HCT116 (cell line): ENCODE data around the gene CYP11A1. TPM values are rescaled to one million over a fixed set of nuclear protein-coding genes. Genes with fewer than 3 reads are reported as not detected.

ENCODE experiments used
- ATAC-seq: fragments of 200-7000 bp; cut with Tn5 transposase; 2 replicates; pipeline ENCODE4 v1.9.1; 2020; ENCODE audit warnings: mild to moderate bottlenecking, moderate library complexity
- BruUV-seq: library from RNA; stranded (reverse); fragments of 400-500 nt; replicated peaks from 2 replicates; lab custom pipeline; 2021; lab: Mats Ljungman, UMichigan
- CTCF ChIA-PET: fragments of 300-600 bp; sonication (Branson Sonifier 250); formaldehyde crosslinking; loops from one replicate; lab custom pipeline; 2021; ENCODE audit warnings: antibody characterized with exemption; lab: Charles Lee
- POLR2A ChIA-PET: fragments of 300-600, 350-600 bp; sonication (Branson Sonifier 250); formaldehyde crosslinking; loops from one replicate; lab custom pipeline; 2021; ENCODE audit warnings: antibody characterized with exemption; lab: Charles Lee
- RAD21 ChIA-PET, 2 experiments: fragments of 300-600 bp; sonication (Branson Sonifier 250); formaldehyde crosslinking; loops; one replicate each; lab custom pipeline; 2023; ENCODE audit warnings: low total read pairs in 2 of 2; ENCODE audit not compliant: uncharacterized antibody in 2 of 2, unreplicated experiment in 2 of 2, low non-redundant PET in 1 of 2; lab: Charles Lee
- DNase-seq: peaks from one replicate; pipeline ENCODE4 v3.0.0-alpha.2; 2010; ENCODE audit warnings: low read depth, low spot score
- H2AFZ ChIP-seq: fragments of 200-600 bp; shearing (Covaris generic), sonication (generic); 2 replicates; pipeline ENCODE4 v1.6.1; 2017; ENCODE audit warnings: low read depth, mixed run types, mixed read lengths, antibody characterized with exemption, low read length; ENCODE audit not compliant: poor library complexity, severe bottlenecking
- H3K27ac ChIP-seq: 2 replicates; pipeline ENCODE4 v1.5.1; 2012; ENCODE audit warnings: low read depth, low read length
- H3K27me3 ChIP-seq: fragments of 200-600 bp; sonication (generic); 2 replicates; pipeline ENCODE4 v1.6.1; 2016; ENCODE audit warnings: mixed run types, low read length, mixed read lengths; ENCODE audit not compliant: insufficient read depth
- H3K36me3 ChIP-seq, 2 experiments: fragments of 200-500 bp in 1 of 2; fragments of 200-600 bp in 1 of 2; sonication (Bioruptor generic) in 1 of 2; sonication (generic) in 1 of 2; 2 replicates each; pipeline versions ENCODE4 v1.5.1 to v1.6.1; 2014 to 2016; ENCODE audit warnings: low read length in 2 of 2, inconsistent platforms in 1 of 2, mixed read lengths in 1 of 2, mixed run types in 1 of 2; ENCODE audit not compliant: insufficient read depth in 2 of 2, control insufficient read depth in 1 of 2
- H3K4me1 ChIP-seq, 2 experiments: fragments of 200-600 bp in 1 of 2; sonication (generic) in 1 of 2; 2 replicates each; pipeline versions ENCODE4 v1.5.1 to v1.6.1; 2012 to 2017; ENCODE audit warnings: low read length in 2 of 2, inconsistent platforms in 1 of 2, mild to moderate bottlenecking in 1 of 2, mixed read lengths in 1 of 2, mixed run types in 1 of 2, moderate library complexity in 1 of 2; ENCODE audit not compliant: insufficient read depth in 2 of 2, control insufficient read depth in 1 of 2
- H3K4me2 ChIP-seq: fragments of 200-600 bp; sonication (generic); 2 replicates; pipeline ENCODE4 v1.6.1; 2017; ENCODE audit warnings: mixed run types, low read length, mixed read lengths
- H3K4me3 ChIP-seq, 2 experiments: fragments of 200-600 bp in 1 of 2; sonication (generic) in 1 of 2; replicated peaks in 1 of 2; 2 replicates each; pipeline ENCODE4 v1.5.1; 2011 to 2016; ENCODE audit warnings: low read length in 2 of 2, control low read depth in 1 of 2, low read depth in 1 of 2, mild to moderate bottlenecking in 1 of 2, mixed read lengths in 1 of 2, mixed run types in 1 of 2
- H3K79me2 ChIP-seq: fragments of 200-600 bp; sonication (generic); 2 replicates; pipeline ENCODE4 v1.6.1; 2017; ENCODE audit warnings: mild to moderate bottlenecking, mixed run types, low read length, moderate library complexity, mixed read lengths; ENCODE audit not compliant: insufficient read depth
- H3K9ac ChIP-seq: fragments of 200-600 bp; sonication (generic); 2 replicates; pipeline ENCODE4 v1.6.1; 2016; ENCODE audit warnings: low read length, mixed read lengths
- H3K9me2 ChIP-seq: fragments of 200-600 bp; sonication (generic), shearing (Covaris generic); 2 replicates; pipeline ENCODE4 v1.6.1; 2017; ENCODE audit warnings: mixed run types, mild to moderate bottlenecking, moderate library complexity; ENCODE audit not compliant: insufficient read depth
- H3K9me3 ChIP-seq, 2 experiments: fragments of 200-500 bp in 1 of 2; fragments of 200-600 bp in 1 of 2; sonication (Bioruptor generic) in 1 of 2; sonication (generic) in 1 of 2; 2 replicates each; pipeline ENCODE4 v1.6.1; 2014 to 2017; ENCODE audit warnings: low read length in 2 of 2, mixed read lengths in 2 of 2, inconsistent platforms in 1 of 2, low read depth in 1 of 2, mild to moderate bottlenecking in 1 of 2, mixed run types in 1 of 2, moderate library complexity in 1 of 2; ENCODE audit not compliant: control insufficient read depth in 1 of 2, insufficient read depth in 1 of 2
- H4K20me1 ChIP-seq: fragments of 200-600 bp; sonication (generic), shearing (Covaris generic); 2 replicates; pipeline ENCODE4 v1.6.1; 2017; ENCODE audit warnings: mixed run types, mild to moderate bottlenecking, moderate library complexity; ENCODE audit not compliant: insufficient read depth
- CBX3 ChIP-seq: IDR thresholded peaks from 2 replicates; pipeline ENCODE4 v1.6.1; 2012; ENCODE audit warnings: low read depth
- CEBPB ChIP-seq: IDR thresholded peaks from 2 replicates; pipeline ENCODE4 v1.6.1; 2012; ENCODE audit warnings: low read depth
- EGR1 ChIP-seq: IDR thresholded peaks from 2 replicates; pipeline ENCODE4 v1.6.1; 2012; ENCODE audit warnings: low read depth
- EZH2phosphoT487 ChIP-seq: fragments of 200-600 bp; IDR thresholded peaks from 2 replicates; pipeline ENCODE4 v1.6.1; 2018; ENCODE audit warnings: antibody characterized with exemption, borderline replicate concordance
- FOSL1 ChIP-seq: IDR thresholded peaks from 2 replicates; pipeline ENCODE4 v1.6.1; 2012; ENCODE audit warnings: low read depth
- MAX ChIP-seq: IDR thresholded peaks from 2 replicates; pipeline ENCODE4 v1.6.1; 2012
- POLR2AphosphoS5 ChIP-seq: IDR thresholded peaks from 2 replicates; pipeline ENCODE4 v1.6.1; 2011; ENCODE audit warnings: mild to moderate bottlenecking, low read depth, low read length, moderate library complexity
- SIN3A ChIP-seq: IDR thresholded peaks from 2 replicates; pipeline ENCODE4 v1.6.1; 2012; ENCODE audit warnings: low read depth
- SP1 ChIP-seq: IDR thresholded peaks from 2 replicates; pipeline ENCODE4 v1.6.1; 2012; ENCODE audit warnings: low read depth
- SRF ChIP-seq: IDR thresholded peaks from 2 replicates; pipeline ENCODE4 v1.6.1; 2012; ENCODE audit warnings: low read depth
- YY1 ChIP-seq: IDR thresholded peaks from 2 replicates; pipeline ENCODE4 v1.6.1; 2011; ENCODE audit warnings: low read length, low read depth, moderate library complexity, mild to moderate bottlenecking; ENCODE audit not compliant: insufficient replicate concordance; ENCODE audit errors: extremely low read depth
- ZFX ChIP-seq: fragments of 450-650 bp; IDR thresholded peaks from 2 replicates; pipeline ENCODE4 v1.6.1; 2017
- intact Hi-C: fragments of 100-400 bp; cut with micrococcal nuclease; formaldehyde crosslinking; loops from 2 replicates; pipeline ENCODE4 v1.10.0; 2022
- total RNA-seq: library from RNA; stranded (reverse); gene quantifications from one replicate; pipeline ENCODE4 v1.2.1, GENCODE V29; 2021; ENCODE audit not compliant: unreplicated experiment
- TF ChIP-seq, protein P1 (sequence below): IDR thresholded peaks from 2 replicates; pipeline ENCODE4 v1.6.1; 2012
- TF ChIP-seq, protein P2 (sequence below), 3 experiments: fragments of 200-600 bp in 1 of 3; sonication (generic) in 1 of 3; IDR thresholded peaks in 2 of 3; conservative IDR thresholded peaks in 1 of 3; 2 replicates each; pipeline ENCODE4 v1.5.1; 2012 to 2017; ENCODE audit warnings: low read depth in 2 of 3, low read length in 2 of 3, antibody characterized with exemption in 1 of 3, borderline replicate concordance in 1 of 3, control low read depth in 1 of 3, mild to moderate bottlenecking in 1 of 3, mixed read lengths in 1 of 3, mixed run types in 1 of 3, moderate library complexity in 1 of 3; ENCODE audit not compliant: insufficient read depth in 1 of 3
- TF ChIP-seq, protein P3 (sequence below): IDR thresholded peaks from 2 replicates; pipeline ENCODE4 v1.6.1; 2011; ENCODE audit warnings: mild to moderate bottlenecking, low read length, moderate library complexity; ENCODE audit not compliant: insufficient replicate concordance; ENCODE audit errors: extremely low read depth

The CYP11A1 gene
- total RNA-seq, 1 experiment from 2014 or later = 0.57 TPM

- H3K27ac ChIP-seq = no peak overlapping the region
- H3K4me1 ChIP-seq = no peaks in the 10 kb centered on the region
- no peaks in the 10 kb centered on the region for H3K9me3 ChIP-seq
- H3K9me2 ChIP-seq = no peaks in the 10 kb centered on the region
- no peaks in the 10 kb centered on the region for H3K36me3 ChIP-seq
- DNase-seq (no peak), ATAC-seq (no peak)
- H3K4me3 ChIP-seq = no peak overlapping the region
- intact Hi-C loops = no loop called here
- TF ChIP-seq MAX (no peak), SP1 (no peak), SIN3A (no peak), SRF (no peak), POLR2AphosphoS5 (no peak), YY1 (no peak), EZH2phosphoT487 (no peak), ZFX (no peak), FOSL1 (no peak), CEBPB (no peak), EGR1 (no peak), CBX3 (no peak)
- TF ChIP-seq, protein P1, sequence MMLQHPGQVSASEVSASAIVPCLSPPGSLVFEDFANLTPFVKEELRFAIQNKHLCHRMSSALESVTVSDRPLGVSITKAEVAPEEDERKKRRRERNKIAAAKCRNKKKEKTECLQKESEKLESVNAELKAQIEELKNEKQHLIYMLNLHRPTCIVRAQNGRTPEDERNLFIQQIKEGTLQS = no peak
- TF ChIP-seq, protein P2, sequence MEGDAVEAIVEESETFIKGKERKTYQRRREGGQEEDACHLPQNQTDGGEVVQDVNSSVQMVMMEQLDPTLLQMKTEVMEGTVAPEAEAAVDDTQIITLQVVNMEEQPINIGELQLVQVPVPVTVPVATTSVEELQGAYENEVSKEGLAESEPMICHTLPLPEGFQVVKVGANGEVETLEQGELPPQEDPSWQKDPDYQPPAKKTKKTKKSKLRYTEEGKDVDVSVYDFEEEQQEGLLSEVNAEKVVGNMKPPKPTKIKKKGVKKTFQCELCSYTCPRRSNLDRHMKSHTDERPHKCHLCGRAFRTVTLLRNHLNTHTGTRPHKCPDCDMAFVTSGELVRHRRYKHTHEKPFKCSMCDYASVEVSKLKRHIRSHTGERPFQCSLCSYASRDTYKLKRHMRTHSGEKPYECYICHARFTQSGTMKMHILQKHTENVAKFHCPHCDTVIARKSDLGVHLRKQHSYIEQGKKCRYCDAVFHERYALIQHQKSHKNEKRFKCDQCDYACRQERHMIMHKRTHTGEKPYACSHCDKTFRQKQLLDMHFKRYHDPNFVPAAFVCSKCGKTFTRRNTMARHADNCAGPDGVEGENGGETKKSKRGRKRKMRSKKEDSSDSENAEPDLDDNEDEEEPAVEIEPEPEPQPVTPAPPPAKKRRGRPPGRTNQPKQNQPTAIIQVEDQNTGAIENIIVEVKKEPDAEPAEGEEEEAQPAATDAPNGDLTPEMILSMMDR (IDR thresholded peaks at IDR 0.05 in 2 of 3, conservative IDR thresholded peaks at IDR 0.05 in 1 of 3; ENCODE audit: borderline replicate concordance in 1 of 3, insufficient read depth in 1 of 3, low read depth in 2 of 3, low read length in 2 of 3) = no peak
- TF ChIP-seq, protein P3, sequence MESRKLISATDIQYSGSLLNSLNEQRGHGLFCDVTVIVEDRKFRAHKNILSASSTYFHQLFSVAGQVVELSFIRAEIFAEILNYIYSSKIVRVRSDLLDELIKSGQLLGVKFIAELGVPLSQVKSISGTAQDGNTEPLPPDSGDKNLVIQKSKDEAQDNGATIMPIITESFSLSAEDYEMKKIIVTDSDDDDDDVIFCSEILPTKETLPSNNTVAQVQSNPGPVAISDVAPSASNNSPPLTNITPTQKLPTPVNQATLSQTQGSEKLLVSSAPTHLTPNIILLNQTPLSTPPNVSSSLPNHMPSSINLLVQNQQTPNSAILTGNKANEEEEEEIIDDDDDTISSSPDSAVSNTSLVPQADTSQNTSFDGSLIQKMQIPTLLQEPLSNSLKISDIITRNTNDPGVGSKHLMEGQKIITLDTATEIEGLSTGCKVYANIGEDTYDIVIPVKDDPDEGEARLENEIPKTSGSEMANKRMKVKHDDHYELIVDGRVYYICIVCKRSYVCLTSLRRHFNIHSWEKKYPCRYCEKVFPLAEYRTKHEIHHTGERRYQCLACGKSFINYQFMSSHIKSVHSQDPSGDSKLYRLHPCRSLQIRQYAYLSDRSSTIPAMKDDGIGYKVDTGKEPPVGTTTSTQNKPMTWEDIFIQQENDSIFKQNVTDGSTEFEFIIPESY = no peak
- no peak overlapping the region for H2AFZ ChIP-seq
- POLR2A ChIA-PET = no interaction called here
- no TSS peak for BruUV-seq
- CTCF ChIA-PET = no interaction called here
- no peaks in the 10 kb centered on the region for H3K27me3 ChIP-seq
- no peak overlapping the region for H3K9ac ChIP-seq
- RAD21 ChIA-PET = no interaction called here
- H3K79me2 ChIP-seq = no peaks in the 10 kb centered on the region
- no peaks in the 10 kb centered on the region for H4K20me1 ChIP-seq
- no peak overlapping the region for H3K4me2 ChIP-seq
Measured at GRCh38 chr15:74337607-74338211, 29.7 kb downstream of the CYP11A1 start.
